ENCODE results near the gene LRRC4C.

DNA sequence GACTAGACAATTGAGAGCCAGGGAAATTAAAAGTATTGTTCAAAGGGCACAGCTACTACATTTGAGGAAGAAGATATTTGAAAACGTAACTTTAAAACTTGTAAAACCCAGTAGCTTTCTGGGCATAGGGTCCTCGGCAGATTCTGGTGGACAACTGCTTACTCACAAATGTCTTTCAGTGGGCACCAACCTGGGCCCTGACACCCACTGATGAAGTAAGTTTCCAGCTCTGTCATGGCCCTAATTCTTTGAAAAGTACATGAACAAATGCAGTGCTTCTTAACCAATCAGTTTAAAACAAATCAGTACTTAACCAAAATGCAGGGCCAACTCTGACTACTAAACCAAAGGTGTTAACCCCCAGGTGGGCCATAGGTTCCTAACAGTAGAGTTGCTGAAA lies 1170.1 kb downstream of the LRRC4C start:
- TF ChIP-seq, protein P1, sequence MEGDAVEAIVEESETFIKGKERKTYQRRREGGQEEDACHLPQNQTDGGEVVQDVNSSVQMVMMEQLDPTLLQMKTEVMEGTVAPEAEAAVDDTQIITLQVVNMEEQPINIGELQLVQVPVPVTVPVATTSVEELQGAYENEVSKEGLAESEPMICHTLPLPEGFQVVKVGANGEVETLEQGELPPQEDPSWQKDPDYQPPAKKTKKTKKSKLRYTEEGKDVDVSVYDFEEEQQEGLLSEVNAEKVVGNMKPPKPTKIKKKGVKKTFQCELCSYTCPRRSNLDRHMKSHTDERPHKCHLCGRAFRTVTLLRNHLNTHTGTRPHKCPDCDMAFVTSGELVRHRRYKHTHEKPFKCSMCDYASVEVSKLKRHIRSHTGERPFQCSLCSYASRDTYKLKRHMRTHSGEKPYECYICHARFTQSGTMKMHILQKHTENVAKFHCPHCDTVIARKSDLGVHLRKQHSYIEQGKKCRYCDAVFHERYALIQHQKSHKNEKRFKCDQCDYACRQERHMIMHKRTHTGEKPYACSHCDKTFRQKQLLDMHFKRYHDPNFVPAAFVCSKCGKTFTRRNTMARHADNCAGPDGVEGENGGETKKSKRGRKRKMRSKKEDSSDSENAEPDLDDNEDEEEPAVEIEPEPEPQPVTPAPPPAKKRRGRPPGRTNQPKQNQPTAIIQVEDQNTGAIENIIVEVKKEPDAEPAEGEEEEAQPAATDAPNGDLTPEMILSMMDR (IDR thresholded peaks at IDR 0.05), result no peak
- no peak for TF ChIP-seq POLR2A (IDR thresholded peaks at IDR 0.05)

Data from gastroesophageal sphincter (tissue), 3 donors.